MCF 10A (cell line): Measurements from ENCODE around the gene ZP4. TPM values are rescaled to one million over a fixed set of nuclear protein-coding genes. Genes with fewer than 3 reads are reported as not detected.

Experiments used
- BruUV-seq: library from RNA; stranded (reverse); fragments of 400-500 nt; replicated peaks from 2 replicates; lab custom pipeline; 2021; lab: Mats Ljungman, UMichigan
- CTCF ChIA-PET: fragments of 300-600 bp; sonication (Branson Sonifier 250); formaldehyde crosslinking; extraction: SDS; loops from one replicate; lab custom pipeline; 2021; ENCODE audit warnings: antibody characterized with exemption, inconsistent platforms; lab: Yijun Ruan, JAX
- POLR2A ChIA-PET: fragments of 300-600, 350-650 bp; sonication (Branson Sonifier 250); formaldehyde crosslinking; extraction: SDS; loops from one replicate; lab custom pipeline; 2020; ENCODE audit warnings: antibody characterized with exemption, inconsistent platforms; lab: Yijun Ruan, JAX
- DNase-seq: peaks from one replicate; pipeline ENCODE4 v3.0.0-alpha.2; 2018; ENCODE audit not compliant: unreplicated experiment
- H3K27ac Mint-ChIP-seq: one replicate; pipeline ENCODE4 v1.8.0; 2022; ENCODE audit warnings: mild to moderate bottlenecking, low read depth, mixed read lengths; ENCODE audit not compliant: unreplicated experiment
- H3K27me3 Mint-ChIP-seq: one replicate; pipeline ENCODE4 v1.8.0; 2022; ENCODE audit warnings: mixed read lengths; ENCODE audit not compliant: insufficient read depth, unreplicated experiment
- H3K36me3 Mint-ChIP-seq: one replicate; pipeline ENCODE4 v1.8.0; 2022; ENCODE audit warnings: mild to moderate bottlenecking, moderate library complexity, mixed read lengths; ENCODE audit not compliant: insufficient read depth, unreplicated experiment
- H3K4me1 Mint-ChIP-seq: one replicate; pipeline ENCODE4 v1.8.0; 2022; ENCODE audit warnings: mixed read lengths; ENCODE audit not compliant: insufficient read depth, unreplicated experiment
- H3K4me3 Mint-ChIP-seq: one replicate; pipeline ENCODE4 v1.8.0; 2022; ENCODE audit warnings: mild to moderate bottlenecking, moderate library complexity, mixed read lengths; ENCODE audit not compliant: unreplicated experiment
- H3K9me3 Mint-ChIP-seq: one replicate; pipeline ENCODE4 v1.8.0; 2022; ENCODE audit warnings: mixed read lengths; ENCODE audit not compliant: unreplicated experiment
- intact Hi-C: fragments of 100-400 bp; cut with micrococcal nuclease; formaldehyde crosslinking; loops from 2 replicates; pipeline ENCODE4 v1.14.1; 2022
- total RNA-seq: library from RNA; stranded (reverse); gene quantifications from 2 replicates; pipeline ENCODE4 v1.2.3, GENCODE V29; 2022
- TF ChIP-seq, protein P1 (sequence below): fragments of 200-600 bp; IDR thresholded peaks from one replicate; pipeline ENCODE4 v1.8.0; 2022; ENCODE audit warnings: antibody characterized with exemption, mild to moderate bottlenecking; ENCODE audit not compliant: unreplicated experiment

ZP4 gene
- total RNA-seq, 1 experiment from 2014 or later = not detected

DNA sequence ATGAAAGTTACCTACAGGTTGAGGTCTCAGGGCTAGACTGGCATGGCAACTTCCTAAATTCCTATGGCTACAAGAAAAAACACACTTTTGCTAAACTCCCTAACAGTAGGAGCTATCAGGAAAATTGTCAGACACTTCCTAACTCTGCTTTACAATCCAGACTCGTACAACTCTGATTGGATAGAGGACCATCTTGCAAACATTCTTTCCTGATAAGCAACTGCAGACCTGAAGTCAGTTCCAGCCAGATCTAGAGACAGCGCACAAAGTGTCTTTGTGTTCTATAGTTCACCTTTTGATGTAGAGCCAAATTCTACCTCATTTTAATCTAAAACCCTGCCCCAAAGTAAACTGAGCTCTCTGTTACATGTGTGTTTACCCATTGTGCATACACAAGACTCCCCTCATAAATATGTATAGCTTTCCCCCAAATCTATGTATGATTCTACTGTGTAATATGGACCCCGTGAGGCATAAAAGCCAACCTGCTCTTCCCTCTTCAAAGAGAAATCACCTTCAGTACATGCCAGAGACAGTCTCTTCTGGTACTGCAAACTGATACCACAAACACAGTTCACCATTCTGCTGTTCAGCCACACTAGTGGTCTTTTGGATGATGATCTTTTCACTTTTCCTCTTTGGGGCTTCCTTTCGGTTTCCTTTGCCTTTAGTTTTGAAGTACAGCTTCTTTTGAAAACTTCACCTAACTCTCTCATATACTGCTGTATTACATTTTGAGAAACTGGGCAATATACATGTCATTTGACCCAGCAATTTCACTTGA is 21.7 kb downstream of the ZP4 start:
- H3K4me1 Mint-ChIP-seq = peaks cover 32% of the 10 kb centered on the region
- no peak overlapping the region for H3K4me3 Mint-ChIP-seq
- H3K36me3 Mint-ChIP-seq = no peaks in the 10 kb centered on the region
- TF ChIP-seq, protein P1, sequence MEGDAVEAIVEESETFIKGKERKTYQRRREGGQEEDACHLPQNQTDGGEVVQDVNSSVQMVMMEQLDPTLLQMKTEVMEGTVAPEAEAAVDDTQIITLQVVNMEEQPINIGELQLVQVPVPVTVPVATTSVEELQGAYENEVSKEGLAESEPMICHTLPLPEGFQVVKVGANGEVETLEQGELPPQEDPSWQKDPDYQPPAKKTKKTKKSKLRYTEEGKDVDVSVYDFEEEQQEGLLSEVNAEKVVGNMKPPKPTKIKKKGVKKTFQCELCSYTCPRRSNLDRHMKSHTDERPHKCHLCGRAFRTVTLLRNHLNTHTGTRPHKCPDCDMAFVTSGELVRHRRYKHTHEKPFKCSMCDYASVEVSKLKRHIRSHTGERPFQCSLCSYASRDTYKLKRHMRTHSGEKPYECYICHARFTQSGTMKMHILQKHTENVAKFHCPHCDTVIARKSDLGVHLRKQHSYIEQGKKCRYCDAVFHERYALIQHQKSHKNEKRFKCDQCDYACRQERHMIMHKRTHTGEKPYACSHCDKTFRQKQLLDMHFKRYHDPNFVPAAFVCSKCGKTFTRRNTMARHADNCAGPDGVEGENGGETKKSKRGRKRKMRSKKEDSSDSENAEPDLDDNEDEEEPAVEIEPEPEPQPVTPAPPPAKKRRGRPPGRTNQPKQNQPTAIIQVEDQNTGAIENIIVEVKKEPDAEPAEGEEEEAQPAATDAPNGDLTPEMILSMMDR = no peak
- ChIA-PET POLR2A (no interaction called here), CTCF (interaction anchor here (0.7 to 6.7 kb wide), 6 partner anchors 17 to 1084 kb away, joined by 3 to 116 read pairs (median 14); no protein-coding TSS in a partner anchor)
- H3K9me3 Mint-ChIP-seq = no peaks in the 10 kb centered on the region
- H3K27me3 Mint-ChIP-seq = no peaks in the 10 kb centered on the region
- intact Hi-C loops = no loop called here
- no TSS peak for BruUV-seq
- no peak overlapping the region for H3K27ac Mint-ChIP-seq
- no peak for DNase-seq

DNA sequence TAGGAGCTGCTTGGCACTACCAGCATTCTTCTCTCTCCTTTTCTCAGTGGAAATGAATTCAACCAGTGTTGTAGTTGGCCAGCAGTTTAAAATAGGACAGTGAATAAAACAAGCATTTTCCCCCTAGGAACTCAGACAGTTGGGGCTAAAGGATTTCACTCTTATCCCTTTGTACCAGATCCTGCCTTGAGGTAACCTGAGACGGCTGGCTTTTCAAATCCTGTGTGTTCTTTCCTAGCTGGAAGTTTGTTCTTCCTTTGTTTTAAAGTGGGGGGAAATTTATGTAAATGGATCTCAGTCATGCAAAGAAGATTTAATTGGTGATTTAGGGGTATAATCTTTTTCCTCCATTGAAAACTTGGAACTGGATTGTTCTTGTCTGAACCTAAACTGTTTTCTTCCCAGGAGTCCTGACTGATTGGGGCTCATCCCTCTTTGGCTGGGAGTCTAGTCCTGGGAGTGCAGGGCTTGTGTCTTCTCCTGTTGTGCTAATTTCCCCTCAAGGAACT is 23.3 kb downstream of the ZP4 start:
- peaks cover 18% of the 10 kb centered on the region for H3K4me1 Mint-ChIP-seq
- TF ChIP-seq, protein P1 = no peak
- CTCF ChIA-PET = interaction anchor here (0.6 to 9.2 kb wide), 7 partner anchors 14 to 1086 kb away, joined by 3 to 162 read pairs (median 3); no protein-coding TSS in a partner anchor
- intact Hi-C loops = no loop called here
- POLR2A ChIA-PET = no interaction called here
- H3K36me3 Mint-ChIP-seq = no peaks in the 10 kb centered on the region
- H3K27me3 Mint-ChIP-seq = no peaks in the 10 kb centered on the region
- BruUV-seq = no TSS peak
- no peaks in the 10 kb centered on the region for H3K9me3 Mint-ChIP-seq
- no peak for DNase-seq
- no peak overlapping the region for H3K27ac Mint-ChIP-seq
- no peak overlapping the region for H3K4me3 Mint-ChIP-seq

- intact Hi-C loops = loop anchor here (1.0 to 5.0 kb wide), 8 partner anchors 74 to 1522 kb away; partner anchors contain the start of gene CHRM3
- peak overlapping the region; percentile 66 for H3K4me3 Mint-ChIP-seq
- peak overlapping the region; percentile 16 for H3K27ac Mint-ChIP-seq
These were observed 26.1 kb downstream of the ZP4 start for GRCh38 chr1:237864338-237865244.

More at GRCh38 chr1:237864338-237865244, 26.1 kb downstream of the ZP4 start:
- ChIA-PET CTCF (interaction anchor here (0.5 to 11.4 kb wide), 181 partner anchors 11 to 1958 kb away, joined by 3 to 167 read pairs (median 4); partner anchors contain the start of genes CHRM3 and ZP4), POLR2A (interaction anchor here (0.8 to 2.5 kb wide), 9 partner anchors 9 to 1088 kb away, joined by 3 to 8 read pairs (median 3); no protein-coding TSS in a partner anchor)
- TF ChIP-seq, protein P1 = peak; percentile 100
- H3K9me3 Mint-ChIP-seq = no peaks in the 10 kb centered on the region
- no peaks in the 10 kb centered on the region for H3K27me3 Mint-ChIP-seq
- peaks cover 9% of the 10 kb centered on the region for H3K4me1 Mint-ChIP-seq
- DNase-seq = peak; percentile 77
- H3K36me3 Mint-ChIP-seq = no peaks in the 10 kb centered on the region
- no TSS peak for BruUV-seq
